ENCODE data around the gene CYP2C18.
"Not testable (repeated sequence)": the region's sequence is repeated elsewhere in the genome, so short reads cannot be mapped to it uniquely, and the experiment has no call there.

The CYP2C18 gene

DNA sequence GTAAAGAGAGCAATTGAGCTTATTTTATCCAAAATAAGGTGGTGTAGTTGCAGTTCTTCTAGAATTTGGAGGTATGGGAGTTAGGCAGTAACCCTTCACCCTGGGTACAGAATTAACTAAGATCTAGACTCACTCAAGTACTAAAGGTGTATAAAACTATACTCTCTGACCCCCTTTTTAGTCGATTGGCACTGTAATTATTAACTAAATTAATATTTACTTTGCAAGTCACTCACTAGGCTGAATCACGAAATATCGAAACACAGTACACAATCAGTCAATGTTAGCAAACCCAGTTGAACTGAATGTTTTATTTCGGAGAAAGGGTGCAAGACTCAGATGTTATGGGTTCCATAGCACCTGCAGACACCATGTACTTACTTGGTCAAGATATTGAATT lies 64.3 kb downstream of the CYP2C18 start:
- no peak for DNase-seq

DNA sequence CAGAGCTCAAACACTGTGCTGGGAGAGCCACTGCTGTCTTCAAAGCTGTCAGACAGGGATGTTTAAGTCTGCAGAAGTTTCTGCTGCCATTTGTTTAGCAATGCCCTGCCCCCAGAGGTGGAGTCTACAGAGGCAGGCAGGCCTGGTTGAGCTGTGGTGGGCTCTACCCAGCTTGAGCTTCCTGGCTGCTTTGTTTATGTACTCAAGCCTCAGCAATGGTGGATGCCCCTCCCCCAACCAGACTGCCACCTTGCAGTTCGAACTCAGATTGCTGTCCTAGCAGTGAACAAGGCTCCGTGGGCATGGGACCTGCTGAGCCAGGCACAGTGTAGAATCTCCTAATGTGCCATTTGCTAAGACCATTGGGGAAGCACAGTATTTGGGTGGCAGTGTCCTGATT lies 74.4 kb downstream of the CYP2C18 start:
- DNase-seq, result no peak

DNA sequence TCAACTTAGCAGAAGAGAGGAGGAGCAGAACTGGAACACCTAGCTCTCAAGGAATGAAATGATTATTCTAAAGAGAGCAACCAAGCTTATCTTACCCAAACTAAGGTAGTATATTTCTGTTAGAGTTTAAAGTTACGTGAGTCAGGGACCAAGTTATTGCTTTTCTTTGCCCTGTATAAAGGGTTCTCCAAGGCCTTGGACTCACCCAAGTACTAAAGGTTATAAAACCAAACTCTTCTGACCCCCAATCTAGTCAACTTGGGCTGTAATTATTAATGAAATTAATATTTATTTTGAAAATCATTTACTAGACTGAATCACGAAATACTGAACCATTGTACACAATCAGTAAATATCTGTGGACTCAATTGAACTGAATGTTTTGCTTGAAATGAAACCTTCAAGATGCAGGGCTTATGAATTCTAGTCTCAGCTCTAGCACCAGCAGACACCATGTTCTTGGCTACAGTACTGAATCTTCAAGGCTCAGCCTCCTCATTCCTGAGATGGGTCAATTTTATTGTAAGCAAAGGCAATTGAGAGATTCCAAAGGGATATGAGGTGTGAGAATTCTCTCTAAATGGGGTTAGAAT lies 77.2 kb downstream of the CYP2C18 start:
- DNase-seq, result no peak

DNA sequence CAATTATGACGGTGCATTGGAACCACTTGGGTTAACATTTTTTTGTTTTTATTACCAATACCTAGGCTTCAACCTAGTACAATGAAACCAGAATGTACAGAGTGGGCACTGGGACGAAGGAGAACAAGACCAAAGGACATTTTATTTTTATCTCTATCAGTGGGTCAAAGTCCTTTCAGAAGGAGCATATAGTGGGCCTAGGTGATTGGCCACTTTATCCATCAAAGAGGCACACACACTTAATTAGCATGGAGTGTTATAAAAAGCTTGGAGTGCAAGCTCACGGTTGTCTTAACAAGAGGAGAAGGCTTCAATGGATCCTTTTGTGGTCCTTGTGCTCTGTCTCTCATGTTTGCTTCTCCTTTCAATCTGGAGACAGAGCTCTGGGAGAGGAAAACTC lies 78.9 kb downstream of the CYP2C18 start, which contains the start of gene CYP2C19:
Gene CYP2C19 (plus strand): TSS at position 289 of the 400 bp plus-strand sequence. CDS start 25 bp downstream, at position 314.
- no peak for DNase-seq

DNA sequence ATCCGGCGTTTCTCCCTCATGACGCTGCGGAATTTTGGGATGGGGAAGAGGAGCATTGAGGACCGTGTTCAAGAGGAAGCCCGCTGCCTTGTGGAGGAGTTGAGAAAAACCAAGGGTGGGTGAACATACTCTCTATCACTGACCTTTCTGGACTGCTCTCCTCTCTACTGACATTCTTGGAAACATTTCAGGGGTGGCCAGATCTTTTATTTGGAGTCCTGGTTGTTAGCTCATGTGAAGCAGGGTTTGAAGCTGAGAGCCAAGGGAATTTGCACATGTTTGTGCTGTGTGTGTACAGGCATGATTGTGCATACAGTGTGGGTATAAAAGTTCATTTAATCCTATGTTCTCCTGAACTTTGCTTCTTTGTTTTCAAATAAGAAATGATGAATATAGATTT lies 91.9 kb downstream of the CYP2C18 start:
- DNase-seq, result not testable (repeated sequence)

DNA sequence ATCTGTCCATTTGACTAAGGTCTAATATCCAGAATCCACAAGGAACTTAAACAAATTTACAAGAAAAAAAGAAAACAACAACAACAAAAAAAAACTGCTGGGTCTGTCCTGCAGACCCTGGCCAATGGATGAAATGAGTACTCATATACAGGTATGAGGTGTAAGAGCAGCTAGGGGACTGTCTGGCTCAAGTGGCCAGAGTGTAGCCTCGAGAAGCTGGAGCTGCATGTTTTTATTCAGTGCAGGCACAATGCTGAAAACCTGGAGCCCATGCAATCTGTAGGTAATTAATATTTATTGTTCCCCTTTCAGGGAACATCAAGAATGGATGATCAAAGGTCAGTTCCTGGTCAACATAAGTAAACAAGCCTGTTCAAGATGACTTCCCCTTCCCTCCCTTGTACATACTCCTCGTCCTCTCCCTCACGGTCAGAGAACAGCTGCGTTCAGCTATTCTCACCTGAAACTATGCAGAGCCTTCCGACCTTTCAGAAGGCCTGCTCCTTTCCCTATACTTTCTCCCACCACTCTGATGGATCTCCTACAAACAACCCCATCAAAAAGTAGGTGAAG lies 94.4 kb downstream of the CYP2C18 start:
- no peak for DNase-seq

DNA sequence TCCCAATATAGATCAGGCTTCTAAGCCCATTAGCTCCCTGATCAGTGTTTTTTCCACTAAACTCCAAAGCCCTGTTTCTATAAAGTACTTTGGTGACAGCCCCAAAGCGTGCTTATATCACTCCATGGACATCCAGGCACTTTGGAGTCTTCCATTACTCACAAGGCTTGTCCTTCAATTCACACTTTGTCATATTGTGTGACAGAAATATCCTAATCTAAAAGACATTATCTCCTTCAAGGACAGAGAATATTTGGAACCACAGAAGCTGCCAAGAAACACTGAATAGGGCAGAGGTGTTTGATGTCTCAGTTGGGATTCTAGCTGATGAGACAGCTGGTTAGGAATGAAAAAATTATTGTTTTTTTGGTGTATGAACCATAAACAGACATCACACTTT lies 97.3 kb downstream of the CYP2C18 start:
- no peak for DNase-seq

DNA sequence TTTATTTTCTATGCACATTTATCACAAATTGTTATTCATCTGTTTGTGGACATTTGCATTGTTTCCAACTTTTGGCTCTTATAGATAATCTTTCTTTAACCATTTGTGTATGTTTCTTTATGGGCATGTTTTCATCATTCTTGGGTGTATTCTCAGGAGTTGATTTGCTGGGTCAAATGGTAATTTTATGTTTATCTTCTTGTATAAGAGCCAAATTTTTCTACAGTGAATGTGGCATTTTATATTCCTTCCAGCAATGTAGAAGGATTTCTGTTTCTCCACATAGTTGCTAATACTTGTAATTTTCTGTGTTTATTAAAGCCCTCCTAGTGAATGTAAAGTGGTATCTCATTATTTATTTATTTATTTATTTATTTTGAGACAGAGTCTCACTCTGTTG lies 100.7 kb downstream of the CYP2C18 start:
- DNase-seq, result no peak

DNA sequence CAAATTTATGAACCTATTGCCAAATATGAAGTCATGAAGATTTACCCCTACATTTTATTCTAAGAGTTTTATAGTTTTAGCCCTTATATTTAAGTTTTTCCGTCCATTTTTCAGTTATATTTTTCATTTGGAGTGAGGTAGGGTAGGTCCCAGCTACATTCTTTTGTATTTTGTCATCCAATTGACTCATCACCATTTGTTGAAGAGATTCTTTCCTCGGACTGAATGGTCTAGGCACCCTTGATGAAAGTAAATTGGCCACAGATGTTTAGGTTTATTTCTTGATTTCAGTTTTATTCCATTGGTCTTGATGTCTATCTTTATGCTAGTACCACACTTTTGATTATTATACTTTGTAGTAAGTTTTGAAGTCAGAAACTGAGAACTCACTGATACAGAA lies 101.7 kb downstream of the CYP2C18 start:
- no peak for DNase-seq

All from fibroblast of skin of right biceps (primary cell).